Right lobe of liver (tissue), 4 donors: ENCODE data around the gene SVIL.

Source experiments
- CTCF ChIP-seq, 4 donors: fragments of 200-600 bp in 3 of 4; fragments of 450-650 bp in 1 of 4; IDR thresholded peaks; one replicate each; pipeline versions ENCODE4 v1.5.1 to v1.8.0; 2016 to 2022; ENCODE audit warnings: antibody characterized with exemption in 4 of 4, mild to moderate bottlenecking in 2 of 4
- POLR2A ChIP-seq: fragments of 450-650 bp; IDR thresholded peaks from one replicate; pipeline ENCODE4 v1.6.1; 2017; ENCODE audit warnings: antibody characterized with exemption, mild to moderate bottlenecking
- donor health status: DM: no; HTN: no; CAD: no.
- donor health status: DM: no; HTN: no; CAD: no.
- donor health status: DM: no; HTN: yes; CAD: no.

- no peak for TF ChIP-seq CTCF (IDR thresholded peaks at IDR 0.05)
- TF ChIP-seq POLR2A, result no peak
Measured at GRCh38 chr10:29446327-29446726, 188.4 kb downstream of the SVIL start.
